GM12878 (cell line): ENCODE results near the gene DCDC1.

Experiments
- BHLHE40 ChIP-seq, 2 experiments: fragments of 450-650 bp in 1 of 2; IDR thresholded peaks; 2 replicates each; pipeline ENCODE4 v1.6.1; 2011 to 2017; ENCODE audit warnings: low read depth in 2 of 2, borderline replicate concordance in 1 of 2, improper control_type of control experiment in 1 of 2, low read length in 1 of 2, mild to moderate bottlenecking in 1 of 2
- GABPA ChIP-seq: IDR thresholded peaks from 2 replicates; pipeline ENCODE4 v1.6.1; 2014; ENCODE audit warnings: antibody characterized with exemption, low read depth, mild to moderate bottlenecking, inconsistent platforms
- NFIC ChIP-seq: IDR thresholded peaks from 2 replicates; pipeline ENCODE4 v1.6.1; 2012; ENCODE audit warnings: low read depth, mild to moderate bottlenecking, inconsistent platforms, low read length, moderate library complexity
- POLR2A ChIP-seq: IDR thresholded peaks from 2 replicates; pipeline ENCODE4 v1.6.1; 2011; ENCODE audit warnings: low read depth, mild to moderate bottlenecking, low read length
- SMAD1 ChIP-seq: fragments of 450-650 bp; IDR thresholded peaks from 2 replicates; pipeline ENCODE4 v1.6.1; 2018; ENCODE audit warnings: mild to moderate bottlenecking, low read depth; ENCODE audit not compliant: partially characterized antibody
- SMC3 ChIP-seq: IDR thresholded peaks from 2 replicates; pipeline ENCODE4 v1.6.1; 2011; ENCODE audit warnings: low read length, improper control_type of control experiment, borderline replicate concordance
- TARDBP ChIP-seq: IDR thresholded peaks from 2 replicates; pipeline ENCODE4 v1.6.1; 2016; ENCODE audit warnings: borderline replicate concordance
- TF ChIP-seq, protein P1 (sequence below), 3 experiments: IDR thresholded peaks in 2 of 3; conservative IDR thresholded peaks in 1 of 3; 2 replicates each; pipeline ENCODE4 v1.5.1; 2011; ENCODE audit warnings: low read depth in 3 of 3, low read length in 3 of 3, mild to moderate bottlenecking in 3 of 3, control low read depth in 2 of 3, moderate library complexity in 2 of 3, inconsistent platforms in 1 of 3, mixed read lengths in 1 of 3; ENCODE audit not compliant: control insufficient read depth in 2 of 3, insufficient read depth in 1 of 3; ENCODE audit errors: extremely low read depth in 1 of 3
- TF ChIP-seq, protein P2 (sequence below): IDR thresholded peaks from 2 replicates; pipeline ENCODE4 v1.6.1; 2012; ENCODE audit warnings: low read length, inconsistent platforms
- TF ChIP-seq, protein P3 (sequence below): IDR thresholded peaks from 2 replicates; pipeline ENCODE4 v1.6.1; 2011; ENCODE audit warnings: low read depth, low read length, improper control_type of control experiment, borderline replicate concordance

GRCh38 chr11:30902929-30903328, 466.6 kb downstream of the DCDC1 start:
- no peak for TF ChIP-seq POLR2A
- no peak for TF ChIP-seq NFIC
- TF ChIP-seq, protein P1, sequence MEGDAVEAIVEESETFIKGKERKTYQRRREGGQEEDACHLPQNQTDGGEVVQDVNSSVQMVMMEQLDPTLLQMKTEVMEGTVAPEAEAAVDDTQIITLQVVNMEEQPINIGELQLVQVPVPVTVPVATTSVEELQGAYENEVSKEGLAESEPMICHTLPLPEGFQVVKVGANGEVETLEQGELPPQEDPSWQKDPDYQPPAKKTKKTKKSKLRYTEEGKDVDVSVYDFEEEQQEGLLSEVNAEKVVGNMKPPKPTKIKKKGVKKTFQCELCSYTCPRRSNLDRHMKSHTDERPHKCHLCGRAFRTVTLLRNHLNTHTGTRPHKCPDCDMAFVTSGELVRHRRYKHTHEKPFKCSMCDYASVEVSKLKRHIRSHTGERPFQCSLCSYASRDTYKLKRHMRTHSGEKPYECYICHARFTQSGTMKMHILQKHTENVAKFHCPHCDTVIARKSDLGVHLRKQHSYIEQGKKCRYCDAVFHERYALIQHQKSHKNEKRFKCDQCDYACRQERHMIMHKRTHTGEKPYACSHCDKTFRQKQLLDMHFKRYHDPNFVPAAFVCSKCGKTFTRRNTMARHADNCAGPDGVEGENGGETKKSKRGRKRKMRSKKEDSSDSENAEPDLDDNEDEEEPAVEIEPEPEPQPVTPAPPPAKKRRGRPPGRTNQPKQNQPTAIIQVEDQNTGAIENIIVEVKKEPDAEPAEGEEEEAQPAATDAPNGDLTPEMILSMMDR (IDR thresholded peaks at IDR 0.05 in 2 of 3, conservative IDR thresholded peaks at IDR 0.05 in 1 of 3; ENCODE audit: control insufficient read depth in 2 of 3, extremely low read depth in 1 of 3, insufficient read depth in 1 of 3, low read depth in 3 of 3, low read length in 3 of 3) = no peak
- TF ChIP-seq, protein P2, sequence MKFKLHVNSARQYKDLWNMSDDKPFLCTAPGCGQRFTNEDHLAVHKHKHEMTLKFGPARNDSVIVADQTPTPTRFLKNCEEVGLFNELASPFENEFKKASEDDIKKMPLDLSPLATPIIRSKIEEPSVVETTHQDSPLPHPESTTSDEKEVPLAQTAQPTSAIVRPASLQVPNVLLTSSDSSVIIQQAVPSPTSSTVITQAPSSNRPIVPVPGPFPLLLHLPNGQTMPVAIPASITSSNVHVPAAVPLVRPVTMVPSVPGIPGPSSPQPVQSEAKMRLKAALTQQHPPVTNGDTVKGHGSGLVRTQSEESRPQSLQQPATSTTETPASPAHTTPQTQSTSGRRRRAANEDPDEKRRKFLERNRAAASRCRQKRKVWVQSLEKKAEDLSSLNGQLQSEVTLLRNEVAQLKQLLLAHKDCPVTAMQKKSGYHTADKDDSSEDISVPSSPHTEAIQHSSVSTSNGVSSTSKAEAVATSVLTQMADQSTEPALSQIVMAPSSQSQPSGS = no peak
- TF ChIP-seq SMC3 = no peak
- no peak for TF ChIP-seq GABPA
- TF ChIP-seq, protein P3, sequence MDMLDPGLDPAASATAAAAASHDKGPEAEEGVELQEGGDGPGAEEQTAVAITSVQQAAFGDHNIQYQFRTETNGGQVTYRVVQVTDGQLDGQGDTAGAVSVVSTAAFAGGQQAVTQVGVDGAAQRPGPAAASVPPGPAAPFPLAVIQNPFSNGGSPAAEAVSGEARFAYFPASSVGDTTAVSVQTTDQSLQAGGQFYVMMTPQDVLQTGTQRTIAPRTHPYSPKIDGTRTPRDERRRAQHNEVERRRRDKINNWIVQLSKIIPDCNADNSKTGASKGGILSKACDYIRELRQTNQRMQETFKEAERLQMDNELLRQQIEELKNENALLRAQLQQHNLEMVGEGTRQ = no peak
- TF ChIP-seq TARDBP = no peak
- TF ChIP-seq BHLHE40 (IDR thresholded peaks at IDR 0.05; ENCODE audit: borderline replicate concordance in 1 of 2, low read depth in 2 of 2, low read length in 1 of 2) = no peak
- no peak for TF ChIP-seq SMAD1
